MM.1S (cell line): Measurements from ENCODE around the gene TLR9.

ENCODE experiments used
- DNase-seq: peaks from one replicate; pipeline ENCODE4 v3.0.0-alpha.2; 2015
- H2AFZ ChIP-seq: fragments of 300-600 bp; sonication (generic); 2 replicates; pipeline ENCODE4 v1.6.0; 2016; ENCODE audit warnings: antibody characterized with exemption, low read length
- H3F3A ChIP-seq: fragments of 300-600 bp; sonication (generic); 2 replicates; pipeline ENCODE4 v1.6.1; 2016; ENCODE audit warnings: mild to moderate bottlenecking, antibody characterized with exemption, low read length, moderate library complexity, mixed read lengths; ENCODE audit not compliant: insufficient read depth
- H3K27ac ChIP-seq: fragments of 300-600 bp; sonication (generic); 2 replicates; pipeline ENCODE4 v1.5.1; 2016; ENCODE audit warnings: mild to moderate bottlenecking, low read length
- H3K27me3 ChIP-seq: fragments of 300-600 bp; sonication (generic); replicated peaks from 2 replicates; pipeline ENCODE4 v1.6.0; 2016; ENCODE audit warnings: low read length; ENCODE audit not compliant: insufficient read depth
- H3K36me3 ChIP-seq: fragments of 300-600 bp; sonication (generic); replicated peaks from 2 replicates; pipeline ENCODE4 v1.6.1; 2016; ENCODE audit warnings: mild to moderate bottlenecking, low read length, mixed read lengths; ENCODE audit not compliant: insufficient read depth
- H3K4me1 ChIP-seq: fragments of 300-600 bp; sonication (generic); 2 replicates; pipeline ENCODE4 v1.6.1; 2016; ENCODE audit warnings: low read length, mixed read lengths
- H3K4me2 ChIP-seq: fragments of 300-600 bp; sonication (generic); 2 replicates; pipeline ENCODE4 v1.6.0; 2016; ENCODE audit warnings: low read depth, low read length
- H3K4me3 ChIP-seq: fragments of 300-600 bp; sonication (generic); 2 replicates; pipeline ENCODE4 v1.5.1; 2016; ENCODE audit warnings: low read length, mixed read lengths
- H3K79me2 ChIP-seq: fragments of 300-600 bp; sonication (generic); 2 replicates; pipeline ENCODE4 v1.6.1; 2016; ENCODE audit warnings: mixed run types, low read length, mixed read lengths
- H3K9ac ChIP-seq: fragments of 300-600 bp; sonication (generic); 2 replicates; pipeline ENCODE4 v1.6.1; 2016; ENCODE audit warnings: low read length, mixed read lengths
- H3K9me2 ChIP-seq: fragments of 300-600 bp; sonication (generic); replicated peaks from 2 replicates; pipeline ENCODE4 v1.6.1; 2016; ENCODE audit warnings: mild to moderate bottlenecking, low read length, mixed read lengths; ENCODE audit not compliant: insufficient read depth
- H3K9me3 ChIP-seq: fragments of 300-600 bp; sonication (generic); replicated peaks from 2 replicates; pipeline ENCODE4 v1.6.1; 2016; ENCODE audit warnings: mild to moderate bottlenecking, low read length, mixed read lengths; ENCODE audit not compliant: insufficient read depth
- H4K20me1 ChIP-seq: fragments of 300-600 bp; sonication (generic); 2 replicates; pipeline ENCODE4 v1.6.1; 2016; ENCODE audit warnings: mild to moderate bottlenecking, low read length, moderate library complexity, mixed read lengths; ENCODE audit not compliant: insufficient read depth
- EZH2 ChIP-seq: fragments of 300-600 bp; sonication (generic); optimal IDR thresholded peaks from 2 replicates; pipeline ENCODE3; 2017; ENCODE audit warnings: low read depth, mild to moderate bottlenecking, antibody characterized with exemption, low read length, mixed read lengths
- EZH2phosphoT487 ChIP-seq: fragments of 300-600 bp; sonication (generic); IDR thresholded peaks from 2 replicates; pipeline ENCODE4 v1.6.1; 2018; ENCODE audit warnings: antibody characterized with exemption, low read length
- TF ChIP-seq, protein P1 (sequence below): fragments of 300-600 bp; sonication (generic); IDR thresholded peaks from 2 replicates; pipeline ENCODE4 v1.5.1; 2016; ENCODE audit warnings: antibody characterized with exemption, low read length, mixed read lengths

The TLR9 gene

DNA sequence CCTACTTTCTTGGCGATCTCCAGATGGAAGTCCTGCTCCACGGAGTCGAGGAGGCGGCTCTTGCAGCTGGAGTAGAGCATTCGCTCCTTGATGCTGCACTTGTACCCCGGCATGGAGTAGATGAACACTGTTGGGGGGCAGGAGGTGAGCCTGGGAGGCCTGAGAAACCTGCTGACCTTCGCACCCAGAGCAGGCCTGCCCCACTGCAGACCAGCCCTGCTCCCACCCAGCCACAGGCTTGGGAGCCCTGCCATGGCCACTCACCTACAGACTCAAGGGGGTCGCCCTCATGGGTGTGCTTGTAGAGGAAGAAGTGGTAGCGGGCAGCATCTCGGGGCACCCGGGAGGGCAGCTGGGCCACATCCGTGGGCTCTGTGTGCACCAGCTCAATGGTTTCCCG is 4.2 kb upstream of the TLR9 start:
- Histone ChIP-seq H3K4me1 (peaks cover 17% of the 10 kb centered on the region), H3K79me2 (0 out of 2 replicates have a peak, but pooled peaks cover 3% of the 10 kb centered on the region), H3K36me3 (no peaks in the 10 kb centered on the region), H4K20me1 (no peaks in the 10 kb centered on the region), H3K9me2 (no peaks in the 10 kb centered on the region), H3F3A (peaks cover 2% of the 10 kb centered on the region; the same call in 1 of the 2 replicates), H3K9me3 (no peaks in the 10 kb centered on the region), H3K4me3 (no peak overlapping the region), H3K4me2 (no peak overlapping the region), H3K27ac (no peak overlapping the region), H3K9ac (no peak overlapping the region), H2AFZ (no peak overlapping the region), H3K27me3 (no peaks in the 10 kb centered on the region)
- TF ChIP-seq EZH2 (no peak), EZH2phosphoT487 (no peak)
- TF ChIP-seq, protein P1, sequence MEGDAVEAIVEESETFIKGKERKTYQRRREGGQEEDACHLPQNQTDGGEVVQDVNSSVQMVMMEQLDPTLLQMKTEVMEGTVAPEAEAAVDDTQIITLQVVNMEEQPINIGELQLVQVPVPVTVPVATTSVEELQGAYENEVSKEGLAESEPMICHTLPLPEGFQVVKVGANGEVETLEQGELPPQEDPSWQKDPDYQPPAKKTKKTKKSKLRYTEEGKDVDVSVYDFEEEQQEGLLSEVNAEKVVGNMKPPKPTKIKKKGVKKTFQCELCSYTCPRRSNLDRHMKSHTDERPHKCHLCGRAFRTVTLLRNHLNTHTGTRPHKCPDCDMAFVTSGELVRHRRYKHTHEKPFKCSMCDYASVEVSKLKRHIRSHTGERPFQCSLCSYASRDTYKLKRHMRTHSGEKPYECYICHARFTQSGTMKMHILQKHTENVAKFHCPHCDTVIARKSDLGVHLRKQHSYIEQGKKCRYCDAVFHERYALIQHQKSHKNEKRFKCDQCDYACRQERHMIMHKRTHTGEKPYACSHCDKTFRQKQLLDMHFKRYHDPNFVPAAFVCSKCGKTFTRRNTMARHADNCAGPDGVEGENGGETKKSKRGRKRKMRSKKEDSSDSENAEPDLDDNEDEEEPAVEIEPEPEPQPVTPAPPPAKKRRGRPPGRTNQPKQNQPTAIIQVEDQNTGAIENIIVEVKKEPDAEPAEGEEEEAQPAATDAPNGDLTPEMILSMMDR, result no peak
- DNase-seq, result no peak

DNA sequence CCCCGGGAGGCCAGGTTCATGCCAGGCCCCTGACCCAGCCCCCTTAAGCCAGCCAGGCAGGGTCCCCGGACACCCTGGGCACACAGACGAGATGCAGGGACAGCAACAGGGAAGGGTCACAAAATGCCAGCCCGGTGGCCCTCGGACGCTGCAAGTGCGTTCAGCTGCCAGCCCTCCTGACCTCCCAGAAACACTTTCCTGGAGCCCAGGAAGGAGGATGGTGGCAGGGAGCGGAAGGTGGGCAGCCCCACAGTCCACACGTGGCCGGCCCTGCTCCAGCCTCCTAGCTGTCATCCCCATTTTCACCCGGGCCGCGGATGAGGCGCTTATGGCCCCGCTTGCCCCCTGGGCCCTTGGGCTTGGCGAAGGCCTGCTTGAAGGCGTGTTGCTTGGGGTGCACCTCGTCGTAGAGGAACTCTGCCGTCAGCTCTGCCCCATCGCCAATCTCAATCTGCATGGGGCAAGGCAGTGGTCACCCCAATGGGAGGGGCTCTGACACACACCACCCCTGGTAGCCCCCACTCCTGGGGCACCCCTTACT is 3.4 kb upstream of the TLR9 start:
- Histone ChIP-seq H3K36me3 (no peaks in the 10 kb centered on the region), H2AFZ (no peak overlapping the region), H3K4me3 (no peak overlapping the region), H3K27ac (no peak overlapping the region), H3K27me3 (no peaks in the 10 kb centered on the region), H3K9me2 (no peaks in the 10 kb centered on the region), H3K79me2 (0 out of 2 replicates have a peak, but pooled peaks cover 3% of the 10 kb centered on the region), H3K4me1 (peaks cover 17% of the 10 kb centered on the region), H3K9ac (no peak overlapping the region), H3K4me2 (no peak overlapping the region), H3F3A (peaks cover 2% of the 10 kb centered on the region; the same call in 1 of the 2 replicates), H3K9me3 (no peaks in the 10 kb centered on the region), H4K20me1 (no peaks in the 10 kb centered on the region)
- DNase-seq, result no peak
- TF ChIP-seq EZH2phosphoT487, result no peak
- TF ChIP-seq EZH2, result no peak
- TF ChIP-seq, protein P1, result no peak

DNA sequence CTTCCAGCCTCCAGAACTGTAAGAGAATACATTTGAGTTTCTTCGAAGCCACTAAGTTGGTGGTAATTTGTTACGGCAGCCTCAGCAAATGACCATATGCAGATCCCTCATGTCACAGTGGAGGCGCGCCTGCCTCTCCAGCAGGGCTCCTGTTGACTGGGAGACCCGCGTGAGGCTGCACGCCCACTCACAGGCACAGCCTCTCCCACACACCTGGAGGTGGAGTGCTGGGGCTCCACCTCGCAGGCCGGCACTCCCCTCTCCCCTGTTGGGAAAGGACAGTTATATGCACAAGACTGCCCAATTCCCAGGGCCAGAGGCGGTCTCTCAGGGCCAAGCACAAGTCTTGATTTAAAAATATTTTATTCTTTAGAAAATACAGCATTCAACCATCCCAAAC is 2.8 kb upstream of the TLR9 start:
- DNase-seq, result no peak
- Histone ChIP-seq H3K79me2 (0 out of 2 replicates have a peak, but pooled peaks cover 3% of the 10 kb centered on the region), H3K27ac (no peak overlapping the region), H3K9ac (no peak overlapping the region), H2AFZ (no peak overlapping the region), H3K4me1 (peaks cover 17% of the 10 kb centered on the region), H3K9me3 (no peaks in the 10 kb centered on the region), H3K4me2 (no peak overlapping the region), H3K4me3 (no peak overlapping the region), H3F3A (peaks cover 2% of the 10 kb centered on the region; the same call in 1 of the 2 replicates), H3K27me3 (no peaks in the 10 kb centered on the region), H4K20me1 (no peaks in the 10 kb centered on the region), H3K9me2 (no peaks in the 10 kb centered on the region), H3K36me3 (no peaks in the 10 kb centered on the region)
- TF ChIP-seq, protein P1, result no peak
